ENCODE results near the gene NFATC2.
"Not testable (repeated sequence)": the region's sequence is repeated elsewhere in the genome, so short reads cannot be mapped to it uniquely, and the experiment has no call there.

Gene NFATC2

DNA sequence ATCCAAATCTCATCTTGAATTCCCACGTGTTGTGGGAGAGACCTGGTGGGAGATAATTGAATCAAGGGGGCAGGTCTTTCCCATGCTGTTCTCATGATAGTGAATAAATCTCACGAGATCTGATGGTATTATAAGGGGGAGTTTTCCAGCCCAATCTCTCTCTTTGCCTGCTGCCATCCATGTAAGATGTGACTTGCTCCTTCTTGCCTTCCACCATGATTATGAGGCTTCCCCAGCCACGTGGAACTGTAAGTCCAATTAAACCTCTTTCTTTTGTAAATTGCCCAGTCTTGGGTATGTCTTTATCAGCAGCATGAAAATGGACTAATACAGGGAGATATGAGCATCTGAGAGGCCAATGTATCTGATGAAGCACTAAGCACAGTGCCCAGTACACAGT, 26.0 kb upstream of the NFATC2 start:
- not testable (repeated sequence) for DNase-seq (ENCODE audit: low read depth in 3 of 3)

DNA sequence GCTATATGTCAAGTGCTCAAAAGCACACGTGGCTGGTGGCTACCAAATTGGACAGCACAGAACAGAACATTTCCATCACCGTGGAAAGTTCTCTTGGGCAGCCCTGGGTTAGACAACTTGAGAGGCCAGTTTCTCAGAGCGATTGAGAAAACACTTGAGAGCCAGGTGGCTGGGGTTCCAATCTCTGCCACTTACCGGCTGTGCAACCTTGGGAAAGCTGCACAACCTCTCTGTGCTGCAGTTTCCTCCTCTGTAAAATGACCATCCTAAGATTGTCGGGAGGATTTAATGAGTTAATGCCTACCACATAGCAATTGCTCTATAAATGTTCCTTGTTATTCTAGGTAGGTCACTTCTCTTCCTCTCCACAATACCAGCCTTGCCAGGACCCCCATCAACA, 25.1 kb upstream of the NFATC2 start:
- DNase-seq (ENCODE audit: low read depth in 3 of 3): no peak

DNA sequence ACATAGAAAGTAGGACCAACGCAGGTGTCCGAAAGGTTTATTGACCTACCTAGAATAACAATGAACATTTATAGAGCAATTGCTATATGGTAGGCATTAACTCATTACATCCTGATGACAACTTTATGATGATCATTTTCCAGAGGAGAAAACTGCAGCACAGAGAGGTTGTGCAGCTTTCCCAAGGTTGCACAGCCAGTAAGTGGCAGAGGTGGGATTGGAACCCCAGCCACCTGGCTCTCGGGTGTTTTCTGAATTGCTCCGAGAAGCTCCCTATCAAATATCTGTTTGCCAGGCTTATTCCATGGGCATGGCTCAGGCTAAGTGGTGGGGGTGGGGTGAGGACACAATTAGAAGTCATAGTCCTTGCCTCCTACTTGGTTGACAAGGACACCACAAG, 24.1 kb upstream of the NFATC2 start:
- DNase-seq (ENCODE audit: low read depth in 3 of 3): no peak

DNA sequence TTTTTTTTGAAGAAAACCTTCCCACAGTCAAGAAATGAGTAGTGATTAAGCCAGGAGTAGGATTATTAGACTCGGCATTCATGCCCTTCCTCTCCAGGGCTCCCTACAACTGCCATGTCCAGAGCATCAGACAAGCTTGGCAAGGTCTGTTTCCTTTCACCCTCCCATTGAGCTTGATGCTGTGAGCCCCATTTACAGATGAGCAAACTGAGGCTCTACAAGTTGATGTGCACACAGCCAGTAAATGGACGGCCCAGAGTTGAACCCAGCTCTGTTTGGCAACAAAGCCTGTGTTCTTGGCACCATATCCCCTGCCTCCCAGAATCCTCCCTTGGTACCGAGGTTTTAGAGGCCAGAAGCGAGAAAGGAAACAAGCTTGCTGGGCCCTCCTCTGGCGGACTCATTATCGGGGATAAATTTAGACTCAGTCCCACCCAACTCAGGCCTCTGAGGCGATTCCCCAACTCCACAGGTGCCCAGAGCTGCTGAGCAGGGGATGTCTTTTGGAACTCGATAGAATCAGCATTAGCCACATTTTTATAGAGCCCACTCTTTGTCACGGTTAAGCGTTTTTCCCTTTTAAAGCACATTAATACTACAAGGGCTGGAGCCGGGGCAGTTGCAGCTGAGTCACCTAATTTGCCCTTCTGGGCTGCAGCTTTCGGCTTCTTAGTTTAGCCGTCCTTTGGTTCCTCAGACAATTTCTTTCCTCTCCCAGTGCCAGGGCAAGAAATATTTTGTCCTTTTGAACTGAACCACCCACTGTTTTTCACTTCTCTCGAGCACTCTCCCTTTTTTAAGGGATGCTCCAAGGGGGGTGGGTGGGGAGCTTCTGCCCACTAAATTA, 23.0 kb upstream of the NFATC2 start:
- no peak for DNase-seq (ENCODE audit: low read depth in 3 of 3)

DNA sequence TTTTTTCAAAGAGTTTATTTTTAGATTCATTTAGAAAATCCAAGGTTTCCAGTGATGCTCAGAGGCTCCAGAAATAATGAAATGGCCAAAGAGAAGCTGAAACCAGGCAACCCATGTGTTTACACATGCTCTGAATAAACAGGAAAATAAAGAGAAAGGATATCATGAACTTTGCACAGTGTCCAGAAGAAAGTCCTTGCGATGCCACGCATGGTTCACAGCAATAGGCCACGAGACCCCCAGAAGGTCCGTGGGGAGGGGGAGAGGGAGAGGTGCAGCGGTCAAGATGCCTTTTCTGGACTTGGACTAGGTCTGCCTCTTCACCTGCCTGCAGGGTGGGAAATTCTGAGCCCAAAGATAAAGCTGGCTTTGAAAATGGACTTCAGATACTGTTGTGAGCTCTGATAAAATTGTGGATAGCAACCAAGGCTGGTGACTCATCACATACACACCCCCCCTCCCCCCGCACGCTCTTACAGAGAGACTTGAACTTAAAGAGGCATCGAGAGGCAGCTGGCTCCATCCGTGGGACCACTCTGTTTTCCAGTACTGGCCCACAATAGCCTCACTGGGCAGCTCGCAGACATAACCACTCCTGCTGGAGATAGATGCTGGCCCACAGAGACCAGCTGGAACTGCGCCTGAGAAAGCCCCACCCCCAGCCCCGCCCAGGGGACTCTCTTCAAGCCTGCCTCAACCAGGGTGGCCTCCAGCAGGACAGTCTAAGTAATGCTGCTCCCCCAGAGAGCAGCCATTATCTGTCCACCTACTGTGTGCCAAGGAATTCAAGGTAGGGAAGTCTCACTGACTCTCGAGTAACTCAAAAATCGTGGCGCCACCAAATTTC, 21.2 kb upstream of the NFATC2 start:
- DNase-seq (ENCODE audit: low read depth in 3 of 3): no peak

DNA sequence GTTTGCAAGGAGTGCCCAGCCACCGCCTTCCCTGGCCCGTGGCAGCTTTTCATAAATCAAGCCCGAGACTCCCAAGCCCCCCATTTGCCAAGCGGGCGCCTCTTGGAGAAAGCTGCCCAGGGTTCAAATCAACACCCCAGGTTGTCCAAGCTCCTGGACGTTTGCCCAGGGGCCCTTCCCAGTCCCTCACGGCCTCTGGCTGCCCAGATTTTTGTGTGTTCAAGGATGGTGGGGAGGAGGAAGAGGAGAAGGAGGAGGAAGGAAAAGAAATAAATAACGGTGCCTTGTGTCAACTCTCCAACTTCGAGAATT, 20.6 kb upstream of the NFATC2 start:
- no peak for DNase-seq (ENCODE audit: low read depth in 3 of 3)

DNA sequence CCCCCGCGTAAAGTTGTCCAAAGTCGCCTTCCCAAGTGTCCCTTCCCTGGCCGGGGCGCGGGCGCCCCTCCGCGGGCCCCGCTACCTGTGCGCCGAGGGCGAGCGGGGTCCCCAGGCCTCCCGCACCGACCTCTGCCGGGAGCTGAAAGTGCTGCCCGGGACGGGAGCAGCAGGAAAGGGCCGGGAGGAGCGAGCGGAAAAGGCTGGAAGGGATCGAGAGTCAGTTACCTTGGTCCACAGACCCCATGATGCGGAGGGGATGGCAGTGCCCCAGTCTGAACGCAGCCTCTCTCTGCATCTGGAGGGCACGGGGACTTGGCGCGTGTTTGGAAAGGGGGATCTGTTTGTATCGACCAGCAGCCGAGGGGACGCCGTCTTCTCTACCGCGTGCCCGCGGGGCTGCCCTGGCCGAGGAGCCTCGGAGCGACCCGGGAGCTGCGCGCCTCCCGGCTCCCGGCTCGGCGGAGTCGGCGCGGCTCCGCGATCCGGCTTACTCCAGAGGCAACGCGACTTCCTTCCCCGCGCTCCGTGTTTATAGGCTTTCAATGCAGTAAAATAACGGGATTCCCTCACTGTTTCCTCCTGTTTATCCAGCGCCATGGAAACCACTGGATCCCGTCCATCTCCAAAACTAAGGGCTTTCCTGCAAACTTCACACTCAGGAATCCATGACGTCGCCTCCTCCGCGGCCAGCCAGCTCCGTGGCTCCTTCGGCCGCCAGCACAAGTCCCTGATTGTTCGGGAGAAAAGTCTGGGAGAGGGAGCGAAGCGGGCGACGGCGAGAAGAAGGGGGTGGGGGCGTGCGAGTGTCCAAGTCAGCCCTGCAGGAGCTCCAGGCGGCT, 20.0 kb upstream of the NFATC2 start:
- no peak for DNase-seq (ENCODE audit: low read depth in 3 of 3)

DNA sequence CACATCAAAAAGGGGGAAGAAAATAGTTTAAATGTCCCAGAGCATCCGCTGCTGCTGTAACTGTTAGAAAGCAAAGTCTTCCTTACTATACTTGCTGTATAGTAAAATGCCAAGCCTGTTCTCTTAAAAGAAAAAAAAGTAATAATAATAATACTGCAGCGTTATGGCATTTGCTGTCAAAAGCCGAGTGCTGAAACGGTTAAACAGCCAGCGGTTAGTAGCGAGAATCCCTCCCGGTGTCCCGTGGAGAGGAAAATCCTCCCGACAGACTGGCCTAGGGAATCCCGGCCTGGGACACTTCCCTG, 19.5 kb upstream of the NFATC2 start:
- no peak for DNase-seq (ENCODE audit: low read depth in 3 of 3)

DNA sequence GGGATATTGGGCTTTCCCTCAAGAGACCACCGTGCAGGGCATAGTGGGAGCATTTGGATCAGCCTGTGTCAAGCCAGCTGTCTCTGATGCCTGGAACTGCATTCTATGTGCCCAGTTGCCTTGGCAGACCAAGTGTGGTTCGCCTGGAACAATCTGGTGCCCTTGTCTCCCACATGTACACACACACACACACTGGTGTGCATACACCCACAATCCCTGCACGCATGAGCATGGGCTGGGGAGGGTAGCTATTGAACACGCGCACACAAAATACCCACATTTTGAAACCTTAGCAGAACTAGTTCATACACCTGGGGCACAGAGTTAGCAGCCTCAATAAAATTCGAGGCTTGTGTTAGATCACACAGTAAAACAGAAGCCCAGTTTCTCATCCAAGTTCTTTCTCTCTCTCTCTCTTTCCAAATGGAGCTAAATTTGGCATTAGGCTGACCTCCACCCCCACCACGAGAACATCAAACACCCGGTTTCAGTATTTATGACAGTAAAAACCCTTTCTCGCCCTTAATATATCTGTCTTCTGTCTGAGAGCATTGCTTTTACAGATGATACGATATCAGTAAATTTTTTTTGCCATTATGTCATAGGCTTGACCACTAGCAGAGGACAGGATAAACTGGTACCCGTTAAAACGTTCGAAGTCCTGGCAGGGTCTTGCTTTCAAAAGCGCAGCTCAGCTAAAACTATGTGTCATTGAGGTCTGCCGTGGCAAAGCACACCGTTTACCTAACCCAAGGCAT, 18.2 kb upstream of the NFATC2 start:
- DNase-seq (ENCODE audit: low read depth in 3 of 3): no peak

DNA sequence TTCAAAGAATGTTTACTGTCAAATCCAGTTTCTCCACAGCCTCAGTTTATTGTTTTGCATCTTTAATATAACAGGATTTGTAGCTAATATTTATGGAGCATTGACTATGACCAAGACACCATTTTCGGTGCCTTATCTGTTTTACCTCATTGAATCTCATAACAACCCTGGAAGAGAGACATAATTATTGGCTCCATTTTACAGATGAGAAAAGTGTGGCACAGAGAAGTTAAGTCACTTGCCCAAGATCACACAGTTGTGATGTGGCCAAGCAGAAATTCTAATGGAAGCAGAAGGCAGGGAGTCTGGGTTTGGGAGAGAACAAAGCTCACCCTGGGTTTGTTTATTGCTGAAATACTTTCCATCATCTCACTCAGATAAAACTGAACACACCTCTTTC, 17.5 kb upstream of the NFATC2 start:
- no peak for DNase-seq (ENCODE audit: low read depth in 3 of 3)

DNA sequence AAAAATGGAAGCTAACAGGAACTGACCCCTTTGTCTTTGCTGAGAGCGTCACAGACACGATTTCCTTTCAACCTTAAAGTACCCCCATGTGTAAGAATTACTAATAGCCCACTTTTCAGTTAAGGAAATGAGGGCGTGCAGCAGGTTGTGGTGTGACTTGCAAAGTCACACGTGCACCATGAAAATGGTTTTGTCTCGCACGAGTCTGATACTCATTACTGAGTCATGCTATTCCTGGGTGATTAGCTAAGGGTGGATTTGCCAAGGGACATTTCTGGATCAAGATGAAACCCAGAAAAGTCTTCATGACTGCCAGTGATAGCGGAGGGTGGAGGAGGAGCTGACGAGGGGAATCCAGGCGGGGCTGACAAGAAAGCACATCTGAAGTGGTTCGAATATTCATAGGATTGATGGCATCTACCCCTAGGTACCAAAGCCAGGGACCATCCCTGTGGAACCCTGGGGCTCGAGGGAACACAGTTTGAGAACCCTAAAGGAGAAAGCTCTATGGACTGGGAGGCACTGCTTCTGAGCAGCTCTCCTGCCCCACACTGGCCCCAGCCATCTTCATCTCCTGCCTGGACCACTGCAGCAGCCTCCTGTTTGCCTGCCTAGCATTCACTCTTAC, 12.1 kb upstream of the NFATC2 start:
- no peak for DNase-seq (ENCODE audit: low read depth in 3 of 3)

DNA sequence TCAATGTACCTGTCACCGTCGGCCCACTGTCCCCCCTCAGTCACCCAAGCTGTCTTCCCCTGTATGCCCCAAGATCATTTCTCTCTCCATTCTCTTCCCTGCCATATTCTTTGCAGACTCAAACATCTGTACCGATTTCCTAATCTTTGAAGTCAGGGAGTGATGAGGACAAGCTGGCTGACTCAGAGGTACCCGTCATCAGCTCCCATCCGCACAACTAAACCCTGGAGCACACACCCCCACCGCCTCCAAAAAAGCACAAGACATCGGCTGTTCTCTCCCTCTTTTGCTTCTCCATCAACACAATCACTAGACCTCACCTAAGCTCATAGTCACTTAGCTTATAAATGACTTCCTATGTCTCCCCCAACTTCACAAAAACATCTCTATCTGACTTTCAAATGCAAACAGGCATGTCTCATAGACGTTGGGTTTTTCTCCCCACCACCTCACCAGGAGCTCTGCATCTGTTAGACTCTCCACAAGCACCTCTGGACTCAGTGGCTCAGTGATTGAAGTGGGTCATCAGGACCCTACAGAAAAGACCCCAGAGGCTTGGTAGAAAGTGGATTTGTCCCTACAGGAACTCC, 11.5 kb upstream of the NFATC2 start:
- DNase-seq (ENCODE audit: low read depth in 3 of 3): no peak

DNA sequence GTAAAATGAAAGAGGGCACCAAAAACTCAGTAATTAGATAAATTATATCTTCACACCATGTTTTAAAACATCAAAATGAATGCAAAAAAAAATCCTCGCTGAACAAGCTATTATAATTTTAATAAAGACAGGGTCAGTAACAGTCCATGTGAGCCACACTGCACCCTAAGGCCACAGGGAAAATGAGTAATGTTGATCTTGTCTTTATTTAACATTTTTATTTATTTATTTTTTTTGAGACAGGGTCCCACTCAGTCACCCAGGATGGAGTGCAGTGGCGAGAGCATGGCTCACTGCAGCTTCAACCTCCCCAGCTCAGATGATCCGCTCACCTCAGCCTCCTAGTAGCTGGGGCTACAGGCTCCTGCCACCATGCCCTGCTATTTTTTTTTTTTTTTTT, 8.7 kb upstream of the NFATC2 start:
- DNase-seq (ENCODE audit: low read depth in 3 of 3): no peak

DNA sequence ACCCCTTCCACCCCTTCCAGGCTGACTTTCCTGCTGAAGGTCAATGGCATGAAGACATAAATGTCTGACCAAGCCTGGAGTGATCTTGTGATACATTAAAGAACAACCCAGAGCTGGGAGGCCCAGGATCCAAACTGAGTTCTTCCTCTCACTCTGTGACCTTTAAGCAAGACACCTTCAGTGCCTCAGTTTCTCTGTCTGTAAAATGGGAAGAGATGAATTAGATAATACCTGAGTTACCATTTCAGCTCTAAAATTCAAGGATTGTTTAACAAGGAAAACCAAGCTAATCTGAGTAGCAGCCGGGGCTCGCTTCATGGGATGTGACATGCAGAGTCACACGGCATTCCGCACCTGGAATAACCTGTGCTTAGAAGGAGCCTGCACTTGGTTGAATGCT, 7.0 kb upstream of the NFATC2 start:
- no peak for DNase-seq (ENCODE audit: low read depth in 3 of 3)

DNA sequence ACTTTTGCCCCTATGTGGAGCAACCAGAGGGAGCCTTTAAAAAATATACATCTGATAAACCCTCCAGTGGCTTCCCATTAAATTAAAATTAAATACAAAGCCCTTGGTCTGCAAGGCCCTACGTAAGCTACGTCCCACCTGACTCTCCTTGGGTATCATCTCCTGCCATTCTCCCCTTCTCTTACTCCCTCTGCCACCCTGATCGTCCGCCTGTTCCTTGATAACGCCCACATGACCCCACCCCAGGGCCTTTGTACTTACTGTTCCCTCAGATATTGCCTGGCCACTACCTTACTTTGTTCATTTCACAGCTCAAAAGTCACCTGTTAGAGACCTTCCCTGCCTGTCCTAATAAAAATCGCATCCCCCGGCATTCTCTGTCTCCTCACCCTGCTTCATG, 5.4 kb upstream of the NFATC2 start:
- DNase-seq (ENCODE audit: low read depth in 3 of 3): no peak

DNA sequence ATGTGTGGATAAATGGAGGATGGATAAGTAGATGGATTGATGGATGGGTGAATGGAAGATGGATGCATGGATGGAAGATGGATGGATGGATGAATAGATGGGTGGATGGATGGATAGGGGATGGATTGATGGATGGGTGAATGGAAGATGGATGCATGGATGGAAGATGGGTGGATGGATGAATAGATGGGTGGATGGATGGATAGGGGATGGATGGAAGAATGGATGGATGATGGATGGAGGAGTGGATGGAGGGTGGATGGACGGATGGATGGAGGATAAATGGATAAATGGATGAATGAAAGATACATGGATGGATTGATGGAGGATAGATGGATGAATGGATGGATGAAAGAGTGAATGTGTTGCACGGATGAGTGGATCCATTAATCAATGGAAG, 3.0 kb upstream of the NFATC2 start:
- no peak for DNase-seq (ENCODE audit: low read depth in 3 of 3)

DNA sequence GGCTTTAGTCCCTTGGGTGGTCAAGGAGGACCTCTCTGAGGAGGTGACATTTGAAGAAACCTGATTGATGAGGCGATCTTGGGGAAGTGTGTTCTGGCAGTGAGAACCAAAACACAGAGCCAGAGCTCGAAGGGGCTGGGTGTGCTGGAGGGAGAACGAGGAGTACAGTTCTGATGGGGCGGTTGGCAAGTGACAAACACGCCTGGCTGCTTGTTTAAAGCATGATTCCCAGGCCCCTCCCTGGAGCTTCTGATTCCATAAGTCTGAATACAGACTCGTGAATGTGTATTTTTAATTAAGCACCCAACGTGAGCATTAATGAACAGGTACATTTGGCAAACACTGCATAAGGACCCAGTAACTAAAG, 886 bp upstream of the NFATC2 start:
- DNase-seq (ENCODE audit: low read depth in 3 of 3): no peak

DNA sequence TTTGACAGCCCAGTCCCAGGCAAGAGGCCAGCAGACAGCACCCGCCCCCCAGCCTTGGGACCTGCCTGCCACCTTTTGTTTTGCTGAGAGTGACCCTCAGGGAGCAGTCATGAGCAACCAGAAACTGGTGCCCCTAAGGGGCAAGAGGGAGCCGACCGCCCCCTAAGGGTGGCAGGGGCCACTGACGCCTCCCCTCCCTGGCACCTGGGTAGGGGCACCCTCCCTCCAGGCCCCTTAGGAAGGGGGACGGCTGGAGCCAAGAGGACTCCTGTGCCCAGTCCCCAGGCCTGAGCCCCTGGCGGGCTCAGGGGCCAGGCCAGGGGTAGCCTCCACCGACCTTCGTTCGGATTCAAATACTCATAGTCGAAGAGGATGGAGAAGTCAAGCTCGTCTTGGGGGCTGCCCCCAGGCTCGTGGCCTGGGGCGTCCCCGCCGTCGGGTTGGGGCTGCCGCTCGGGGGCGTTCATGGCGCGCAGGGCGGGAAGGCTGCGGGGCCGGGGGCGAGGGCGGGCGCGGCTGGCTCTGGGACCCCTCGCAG, 417 bp downstream of the NFATC2 start:
- DNase-seq (ENCODE audit: low read depth in 3 of 3): peak in 1 of 3 experiments; percentile 49

DNA sequence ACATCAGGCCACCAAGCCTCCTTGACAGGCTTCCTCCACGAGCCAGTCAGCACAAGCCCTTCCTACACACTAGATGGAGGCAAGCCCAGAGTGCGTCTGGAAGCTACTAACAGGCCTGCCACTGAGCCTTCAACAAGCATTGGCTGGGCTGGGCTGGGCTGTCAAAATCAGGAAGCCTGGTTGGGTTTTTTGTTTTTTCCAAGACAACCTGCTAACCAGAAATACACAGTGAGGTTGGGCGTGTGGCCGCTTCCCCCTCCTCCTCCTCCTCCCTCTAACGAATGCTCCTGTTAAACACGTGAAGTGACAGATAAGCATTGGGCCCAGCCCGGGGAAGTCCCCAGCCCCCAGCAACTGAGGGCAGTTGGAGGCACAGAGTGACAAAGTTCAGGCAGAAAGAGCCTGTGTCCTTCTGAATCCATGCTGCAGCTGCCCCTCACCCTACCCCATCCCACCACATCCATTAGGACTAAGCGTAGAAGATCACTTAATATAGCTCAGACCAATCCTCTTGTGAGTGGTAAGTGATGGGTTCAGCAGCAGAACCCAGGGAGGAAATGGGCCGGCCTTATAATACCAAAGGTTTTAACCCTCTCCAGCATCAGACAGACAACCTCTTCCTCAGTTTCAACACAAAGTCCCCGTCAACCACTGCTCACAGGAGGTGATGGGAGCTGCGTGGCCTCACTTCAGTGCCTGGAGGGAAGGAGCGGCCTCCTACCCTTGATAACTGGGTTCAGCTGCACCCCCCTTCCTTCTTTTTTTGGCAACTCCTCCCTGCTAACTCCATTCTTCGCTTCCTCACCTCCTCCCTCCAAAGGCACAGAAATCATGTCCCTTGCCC, 1.1 kb downstream of the NFATC2 start:
- DNase-seq (ENCODE audit: low read depth in 3 of 3): peak; percentile 58 to 82 (median 70)

DNA sequence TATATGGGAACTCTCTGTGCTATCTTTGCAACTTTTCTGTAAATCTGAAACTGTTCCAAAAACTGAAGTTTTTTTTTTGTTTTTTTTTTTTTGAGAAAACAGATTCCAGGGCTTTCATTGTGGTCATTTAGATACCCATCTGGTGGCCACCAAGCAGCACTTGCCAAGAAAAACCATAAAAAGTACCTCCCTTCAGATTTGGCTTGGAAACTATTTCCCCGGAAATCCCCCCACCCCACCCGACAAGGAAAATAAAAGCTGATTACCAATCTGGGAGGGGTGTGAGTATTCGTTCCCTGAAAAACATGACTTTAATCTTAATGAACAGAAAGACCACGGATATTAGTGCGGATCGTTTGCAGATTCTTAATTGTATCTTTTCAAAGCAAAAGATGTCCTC, 1.9 kb downstream of the NFATC2 start:
- DNase-seq (ENCODE audit: low read depth in 3 of 3): no peak
